ENCODE measurements around the gene EFNA1. TPM values are rescaled to one million over a fixed set of nuclear protein-coding genes. Genes with fewer than 3 reads are reported as not detected.

EFNA1 gene
- total RNA-seq, 2 experiments from 2014 or later, result not detected

DNA sequence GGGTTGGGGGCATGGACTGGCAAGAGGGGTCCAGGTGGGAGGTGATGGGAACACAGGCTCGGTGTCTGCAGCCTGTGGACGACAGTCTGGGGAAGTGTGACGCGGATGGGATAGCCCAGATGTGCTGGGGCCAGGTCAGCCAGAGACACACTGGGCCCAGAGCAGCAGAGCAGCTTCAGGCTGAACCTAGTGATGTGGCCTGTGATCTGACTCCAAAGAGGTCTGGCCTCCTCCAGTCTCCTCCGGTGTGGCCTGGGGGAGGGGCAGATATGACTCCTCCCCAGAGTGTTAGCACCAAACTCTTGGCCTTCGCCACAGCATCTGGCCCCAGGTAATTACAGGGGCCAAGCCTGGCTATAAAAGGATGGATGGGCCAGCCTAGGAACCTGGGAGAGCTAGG, 35.5 kb upstream of the EFNA1 start:
- no peaks in the 10 kb centered on the region for H3K36me3 ChIP-seq (ENCODE audit: insufficient read depth, low read length)
- H3K79me2 ChIP-seq (ENCODE audit: insufficient read depth, low read depth, low read length), result no peaks in the 10 kb centered on the region
- H3K9me3 ChIP-seq (ENCODE audit: low read length), result no peaks in the 10 kb centered on the region
- no peak for DNase-seq (ENCODE audit: low spot score)
- H3K4me2 ChIP-seq (ENCODE audit: low read length), result no peak overlapping the region
- intact Hi-C loops (cut with micrococcal nuclease; ENCODE audit: unreplicated experiment), result no loop called here
- H3K9me2 ChIP-seq (ENCODE audit: insufficient read depth, low read length), result no peaks in the 10 kb centered on the region
- TF ChIP-seq EZH2phosphoT487 (IDR thresholded peaks at IDR 0.05; ENCODE audit: borderline replicate concordance, low read depth, low read length), result no peak
- TF ChIP-seq, protein P1, sequence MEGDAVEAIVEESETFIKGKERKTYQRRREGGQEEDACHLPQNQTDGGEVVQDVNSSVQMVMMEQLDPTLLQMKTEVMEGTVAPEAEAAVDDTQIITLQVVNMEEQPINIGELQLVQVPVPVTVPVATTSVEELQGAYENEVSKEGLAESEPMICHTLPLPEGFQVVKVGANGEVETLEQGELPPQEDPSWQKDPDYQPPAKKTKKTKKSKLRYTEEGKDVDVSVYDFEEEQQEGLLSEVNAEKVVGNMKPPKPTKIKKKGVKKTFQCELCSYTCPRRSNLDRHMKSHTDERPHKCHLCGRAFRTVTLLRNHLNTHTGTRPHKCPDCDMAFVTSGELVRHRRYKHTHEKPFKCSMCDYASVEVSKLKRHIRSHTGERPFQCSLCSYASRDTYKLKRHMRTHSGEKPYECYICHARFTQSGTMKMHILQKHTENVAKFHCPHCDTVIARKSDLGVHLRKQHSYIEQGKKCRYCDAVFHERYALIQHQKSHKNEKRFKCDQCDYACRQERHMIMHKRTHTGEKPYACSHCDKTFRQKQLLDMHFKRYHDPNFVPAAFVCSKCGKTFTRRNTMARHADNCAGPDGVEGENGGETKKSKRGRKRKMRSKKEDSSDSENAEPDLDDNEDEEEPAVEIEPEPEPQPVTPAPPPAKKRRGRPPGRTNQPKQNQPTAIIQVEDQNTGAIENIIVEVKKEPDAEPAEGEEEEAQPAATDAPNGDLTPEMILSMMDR (conservative IDR thresholded peaks at IDR 0.05; ENCODE audit: low read length), result no peak
- ChIA-PET POLR2A (interaction anchor here (1.5 kb wide), 1 partner anchor 80 kb away, joined by 6 read pairs; the partner anchor contains the start of gene KRTCAP2), CTCF (ENCODE audit: unreplicated experiment) (interaction anchor here (1.4 to 2.0 kb wide), 3 partner anchors 73 to 81 kb away, joined by 7 to 12 read pairs (median 10); partner anchors contain the start of gene KRTCAP2)
- no peak overlapping the region for H3K27ac ChIP-seq (ENCODE audit: low read depth, low read length, poor library complexity, severe bottlenecking)
- H3K4me3 ChIP-seq (ENCODE audit: low read depth, low read length, poor library complexity, severe bottlenecking), result no peak overlapping the region
- H2AFZ ChIP-seq (ENCODE audit: low read length), result no peak overlapping the region
- H4K20me1 ChIP-seq (ENCODE audit: insufficient read depth, low read length), result no peaks in the 10 kb centered on the region
- no TSS peak for BruUV-seq (replicated peaks)
- H3K4me1 ChIP-seq (ENCODE audit: insufficient read depth, low read length, poor library complexity, severe bottlenecking), result peaks cover 7% of the 10 kb centered on the region

DNA sequence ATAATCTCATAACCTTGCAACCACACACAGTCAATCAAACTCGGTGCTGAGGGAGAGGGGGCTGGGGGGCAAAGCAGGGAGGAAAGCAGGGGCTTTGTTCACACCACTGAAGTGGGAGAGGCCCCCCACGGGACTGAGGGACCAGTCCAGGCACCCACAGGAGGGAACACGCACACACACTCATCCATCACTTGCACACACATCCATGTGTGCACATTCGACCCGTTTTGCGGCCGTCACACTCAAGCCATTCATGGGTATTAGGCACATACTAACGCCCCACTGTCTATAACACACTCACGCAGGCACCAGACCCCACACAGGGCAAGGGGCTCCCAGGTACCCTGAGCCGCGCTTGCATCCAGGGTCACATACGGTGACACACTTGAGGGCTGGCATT, 35.0 kb upstream of the EFNA1 start:
- CTCF ChIA-PET (ENCODE audit: unreplicated experiment), result interaction anchor here (2.0 kb wide), 1 partner anchor 80 kb away, joined by 12 read pairs; the partner anchor contains the start of gene KRTCAP2
- BruUV-seq (replicated peaks), result no TSS peak
- H3K4me1 ChIP-seq (ENCODE audit: insufficient read depth, low read length, poor library complexity, severe bottlenecking), result peaks cover 7% of the 10 kb centered on the region

More for the DNA sequence above, 35.0 kb upstream of the EFNA1 start:
- H3K4me3 ChIP-seq (ENCODE audit: low read depth, low read length, poor library complexity, severe bottlenecking), result no peak overlapping the region
- H3K9me3 ChIP-seq (ENCODE audit: low read length), result no peaks in the 10 kb centered on the region
- DNase-seq (ENCODE audit: low spot score), result no peak
- H3K79me2 ChIP-seq (ENCODE audit: insufficient read depth, low read depth, low read length), result no peaks in the 10 kb centered on the region
- H3K36me3 ChIP-seq (ENCODE audit: insufficient read depth, low read length), result no peaks in the 10 kb centered on the region
- intact Hi-C loops (cut with micrococcal nuclease; ENCODE audit: unreplicated experiment), result no loop called here
- TF ChIP-seq, protein P1 (conservative IDR thresholded peaks at IDR 0.05; ENCODE audit: low read length), result no peak
- H3K9me2 ChIP-seq (ENCODE audit: insufficient read depth, low read length), result no peaks in the 10 kb centered on the region
- H4K20me1 ChIP-seq (ENCODE audit: insufficient read depth, low read length), result no peaks in the 10 kb centered on the region
- no peak overlapping the region for H2AFZ ChIP-seq (ENCODE audit: low read length)
- no peak overlapping the region for H3K4me2 ChIP-seq (ENCODE audit: low read length)
- POLR2A ChIA-PET, result no interaction called here
- no peak overlapping the region for H3K27ac ChIP-seq (ENCODE audit: low read depth, low read length, poor library complexity, severe bottlenecking)

Data from OCI-LY7 (cell line).